HG03442 (cell line): Measurements from ENCODE around the gene RBBP4.
"Not testable (repeated sequence)": the region's sequence is repeated elsewhere in the genome, so short reads cannot be mapped to it uniquely, and the experiment has no call there.

Experiments used
- ATAC-seq: cut with Tn5 transposase; IDR thresholded peaks from one replicate; pipeline ENCODE4 v1.9.1; 2021; ENCODE audit warnings: mild to moderate bottlenecking, moderate library complexity; ENCODE audit not compliant: unreplicated experiment

RBBP4 gene

DNA sequence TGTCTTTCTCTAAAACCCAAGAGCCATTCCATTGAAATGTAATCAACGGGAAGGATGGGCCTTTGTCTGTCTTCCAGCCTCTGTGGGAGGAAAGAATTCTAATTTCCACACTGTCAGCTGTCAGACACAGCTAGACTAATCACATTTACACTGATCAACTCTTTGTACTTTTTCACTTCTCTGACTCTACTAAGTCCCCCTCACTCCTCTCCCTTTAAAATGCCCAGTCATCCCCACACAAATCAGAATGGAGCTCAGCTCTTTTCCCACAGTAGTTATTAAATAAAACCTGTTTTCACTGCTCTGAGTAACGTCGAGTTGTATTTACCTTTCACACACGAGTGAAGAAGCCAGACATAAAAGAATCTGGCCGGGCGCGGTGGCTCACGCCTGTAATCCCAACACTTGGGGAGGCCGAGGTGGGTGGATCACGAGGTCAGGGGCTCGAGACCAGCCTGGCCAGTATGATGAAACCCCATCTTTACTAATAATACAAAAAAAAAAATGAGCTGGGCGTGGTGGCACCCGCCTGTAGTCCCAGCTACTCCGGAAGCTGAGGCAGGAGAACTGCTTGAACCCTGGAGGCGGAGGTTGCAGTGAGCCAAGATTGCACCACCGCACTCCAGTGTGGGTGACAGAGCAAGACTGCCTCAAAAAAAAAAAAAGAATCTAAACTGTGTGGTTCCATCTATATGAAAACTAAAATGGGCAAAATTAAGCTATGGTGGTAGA lies 13.9 kb upstream of the RBBP4 start:
- no peak for ATAC-seq

DNA sequence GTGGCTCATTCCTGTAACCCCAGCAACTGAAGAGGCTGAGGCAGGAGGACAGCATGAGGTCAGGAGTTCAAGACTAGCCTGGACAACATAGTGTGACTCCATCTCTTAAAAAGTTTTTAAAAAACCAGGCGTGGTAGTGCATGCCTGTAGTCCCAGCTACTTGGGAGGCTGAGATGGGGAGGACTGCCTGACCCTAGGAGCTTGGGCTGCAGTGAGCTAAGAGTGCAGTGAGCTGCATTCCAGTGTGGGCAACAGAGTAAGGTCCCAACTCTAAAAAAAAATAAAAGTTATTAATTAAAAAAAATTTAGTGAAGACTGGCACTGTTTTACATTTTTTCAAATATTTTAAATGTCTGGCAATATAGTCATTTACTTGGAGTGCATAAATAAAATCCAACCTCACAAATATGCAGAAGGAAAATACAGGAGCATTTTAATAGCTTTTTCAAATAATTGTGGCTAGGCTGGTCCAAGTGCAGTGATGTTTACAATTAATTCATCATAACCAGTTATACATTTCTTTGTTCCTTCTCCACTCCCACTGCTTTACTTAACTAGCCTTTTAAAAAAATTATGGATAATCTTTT lies 11.4 kb upstream of the RBBP4 start:
- ATAC-seq: no peak

DNA sequence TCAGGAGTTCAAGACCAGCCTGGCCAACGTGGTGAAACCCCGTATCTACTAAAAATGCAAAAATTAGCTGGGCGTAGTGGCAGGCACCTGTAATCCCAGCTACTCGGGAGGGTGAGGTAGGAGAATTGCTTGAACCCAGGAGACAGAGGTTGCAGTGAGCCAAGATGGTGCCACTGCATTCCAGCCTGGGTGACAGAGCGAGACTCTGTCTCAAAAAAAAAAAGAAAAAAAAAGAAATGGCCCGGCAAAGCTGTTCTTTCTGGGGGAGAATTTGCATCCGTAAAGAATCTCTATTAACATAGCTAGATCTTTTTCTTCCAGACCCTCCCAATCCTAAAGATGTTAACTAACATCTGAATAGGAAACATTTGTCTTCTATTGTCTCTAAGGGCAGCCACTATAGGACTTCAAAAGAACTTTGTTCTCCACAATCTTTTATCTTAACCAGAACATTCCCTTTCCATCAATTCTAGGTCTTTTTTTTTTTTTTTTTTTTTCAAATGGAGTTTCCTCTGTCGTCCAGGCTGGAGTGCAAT lies 8.6 kb upstream of the RBBP4 start:
- ATAC-seq: not testable (repeated sequence)

DNA sequence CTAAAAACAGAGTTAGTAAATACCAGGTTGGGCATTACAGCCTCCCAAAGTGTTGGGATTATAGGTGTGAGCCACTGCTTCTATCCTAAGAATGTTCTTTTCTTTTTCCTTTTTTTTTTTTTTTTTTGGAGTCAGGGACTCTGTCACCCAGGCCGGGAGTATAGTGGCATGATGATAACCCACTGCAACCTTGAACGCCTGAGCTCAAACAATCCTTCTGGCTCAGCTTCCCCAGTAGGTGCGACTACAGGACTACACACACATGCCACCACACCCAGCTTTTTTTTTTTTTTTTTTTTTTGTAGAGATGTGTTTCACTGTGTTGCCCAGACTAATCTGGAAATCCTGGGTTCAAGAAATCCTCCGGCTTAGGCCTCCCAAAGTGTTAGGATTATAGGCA lies 6.6 kb upstream of the RBBP4 start:
- no peak for ATAC-seq

DNA sequence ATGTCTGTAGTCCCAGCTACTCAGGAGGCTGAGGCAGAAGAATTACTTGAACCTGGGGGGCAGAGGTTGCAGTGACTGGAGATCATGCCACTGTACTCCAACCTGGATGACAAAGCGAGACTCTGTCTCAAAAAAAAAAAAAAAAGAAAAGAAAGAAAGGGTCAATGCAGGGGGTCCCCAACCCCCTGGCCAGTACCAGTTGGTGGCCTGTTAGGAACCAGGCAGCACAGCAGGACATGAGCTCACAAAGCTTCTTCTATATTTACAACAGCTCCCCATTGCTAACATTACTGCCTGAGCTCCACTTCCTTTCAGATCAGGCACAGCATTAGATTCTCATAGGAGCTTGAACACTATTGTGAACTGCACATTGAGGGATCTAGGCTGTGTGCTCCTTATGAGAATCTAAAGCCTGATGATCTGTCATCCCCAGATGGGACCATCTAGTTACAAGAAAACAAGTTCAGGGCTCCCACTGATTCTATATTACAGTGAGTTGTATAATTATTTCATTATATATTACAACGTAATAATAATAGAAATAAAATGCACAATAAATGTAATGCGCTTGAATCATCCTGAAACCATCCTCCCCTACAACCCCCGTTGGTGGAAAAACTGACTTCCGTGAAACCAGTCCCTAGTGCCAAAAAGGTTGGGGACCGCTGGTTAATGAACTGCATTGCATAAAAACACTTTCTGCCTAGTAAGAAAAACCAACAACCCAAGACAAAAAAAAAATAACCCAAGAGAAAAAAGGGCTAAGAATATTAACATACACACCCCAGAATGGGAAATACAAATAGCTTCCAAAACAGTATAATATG lies 3.5 kb upstream of the RBBP4 start:
- no peak for ATAC-seq

DNA sequence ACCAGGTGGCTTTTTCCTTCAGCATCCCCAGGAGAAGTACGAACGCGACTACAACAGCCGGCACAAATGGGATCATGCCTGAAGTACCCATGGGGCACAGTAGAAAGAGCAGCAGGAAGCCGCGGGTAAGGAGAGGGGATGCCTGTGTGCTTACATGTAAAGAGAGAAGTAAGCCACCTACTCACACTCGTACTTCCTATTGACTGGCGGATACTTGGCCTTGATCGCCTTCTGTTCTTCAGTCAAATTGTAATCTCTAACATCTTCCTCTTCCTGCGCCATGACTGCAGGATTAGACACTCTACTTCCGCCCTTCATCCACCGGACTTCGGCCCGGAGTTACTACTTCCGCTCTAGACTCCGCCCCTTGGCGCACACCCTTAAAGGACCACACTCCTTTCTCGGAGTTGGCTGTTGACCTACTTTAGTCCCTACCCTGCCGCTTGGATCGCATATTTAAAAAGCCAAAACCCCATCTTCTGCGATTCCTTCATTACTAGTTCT lies 708 bp upstream of the RBBP4 start, which contains the start of gene ZBTB8OS:
Gene ZBTB8OS (minus strand): TSS at position 303 of the 504 bp plus-strand sequence. CDS start 21 bp downstream, at position 282.
- no peak for ATAC-seq

DNA sequence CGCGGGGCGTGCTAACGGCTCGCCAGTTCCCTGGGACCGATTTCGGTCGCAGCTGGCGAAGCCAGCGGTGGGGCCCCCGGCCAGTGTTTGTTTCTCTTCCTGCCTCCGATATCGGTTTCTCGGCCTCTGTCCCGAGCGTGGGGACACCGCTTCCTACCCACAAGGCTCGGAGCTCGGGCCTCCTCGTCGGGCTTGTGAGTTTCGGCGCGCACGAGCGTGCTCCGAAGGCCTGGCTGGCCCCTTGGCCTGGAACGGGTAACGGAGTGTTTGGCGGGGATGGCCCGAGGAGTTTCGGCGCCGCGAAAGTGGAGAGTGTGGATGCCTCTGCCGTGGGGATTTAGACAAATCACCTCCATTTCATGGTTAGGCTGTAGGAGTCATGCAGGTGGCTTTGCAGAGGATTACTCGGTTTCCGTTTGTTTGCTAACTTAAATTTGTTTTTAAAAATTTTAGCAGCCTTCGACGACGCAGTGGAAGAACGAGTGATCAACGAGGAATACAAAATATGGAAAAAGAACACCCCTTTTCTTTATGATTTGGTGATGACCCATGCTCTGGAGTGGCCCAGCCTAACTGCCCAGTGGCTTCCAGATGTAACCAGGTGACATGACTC lies 559 bp downstream of the RBBP4 start:
- ATAC-seq: no peak

DNA sequence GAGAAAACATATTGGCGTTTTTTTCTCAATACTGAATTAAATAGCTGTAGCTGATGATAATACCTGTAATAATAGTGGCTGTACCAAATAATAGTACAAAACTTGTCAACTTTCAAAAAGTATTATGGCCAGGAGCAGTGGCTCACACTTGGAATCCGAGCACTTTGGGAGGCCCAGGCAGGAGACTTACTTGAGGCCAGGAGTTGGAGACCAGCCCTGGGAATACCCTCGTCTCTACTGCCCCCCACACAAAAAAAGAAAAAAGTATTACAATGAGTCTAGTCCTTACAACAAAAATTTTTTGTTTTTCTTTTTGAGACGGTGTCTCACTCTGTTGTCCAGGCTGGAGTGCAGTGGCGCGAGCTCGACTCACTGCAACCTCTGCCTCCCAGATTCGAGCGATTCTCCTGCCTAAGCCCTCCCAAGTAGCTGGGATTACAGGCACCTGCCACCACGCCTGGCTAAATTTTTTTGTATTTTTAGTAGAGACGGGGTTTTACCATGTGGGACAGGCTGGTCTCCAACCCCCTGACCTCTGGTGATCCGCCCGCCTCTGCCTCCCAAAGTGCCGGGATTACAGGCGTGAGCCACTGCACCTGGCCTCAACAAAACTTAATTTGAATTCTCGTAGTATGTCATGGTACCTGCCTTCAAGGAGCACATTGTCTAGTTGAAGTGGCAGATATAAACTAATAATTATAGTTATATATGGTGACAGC lies 1.4 kb downstream of the RBBP4 start:
- ATAC-seq: no peak

DNA sequence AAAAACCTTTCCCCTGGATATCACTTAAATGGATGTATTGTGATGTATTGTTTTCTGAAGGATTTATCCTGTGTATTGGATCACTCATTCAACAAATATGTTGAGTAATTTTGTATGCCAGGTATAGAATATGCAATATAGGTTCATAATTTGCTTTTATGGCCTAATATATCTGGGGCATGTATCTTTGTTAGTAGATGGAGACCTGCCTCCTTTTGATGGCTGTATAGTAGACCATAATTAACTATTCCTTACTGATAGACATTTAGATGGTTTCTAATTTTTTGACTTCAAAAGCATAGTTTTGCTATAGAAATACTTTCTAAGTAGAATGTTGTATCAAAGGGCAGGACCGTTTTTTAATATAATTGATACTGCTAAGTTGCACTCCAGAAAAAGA lies 8.6 kb downstream of the RBBP4 start:
- ATAC-seq: no peak

DNA sequence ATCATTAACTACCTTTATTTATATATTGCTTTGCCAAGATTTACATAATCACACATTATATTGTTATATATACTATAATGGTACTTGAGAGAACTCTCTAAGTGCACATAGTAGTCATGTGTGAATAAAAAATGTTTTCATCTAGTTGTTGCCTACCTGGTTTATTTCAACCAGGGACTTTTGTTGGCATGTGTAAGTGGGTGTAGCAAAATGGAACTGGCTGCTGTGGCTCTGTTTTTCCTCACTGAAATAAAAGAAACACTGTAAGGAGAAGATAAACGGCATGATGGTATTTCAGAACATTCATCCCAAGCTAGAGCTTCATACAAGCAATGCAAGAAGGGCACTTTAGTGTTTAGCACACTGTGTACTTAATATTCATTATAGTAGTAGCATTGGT lies 14.9 kb downstream of the RBBP4 start:
- no peak for ATAC-seq

DNA sequence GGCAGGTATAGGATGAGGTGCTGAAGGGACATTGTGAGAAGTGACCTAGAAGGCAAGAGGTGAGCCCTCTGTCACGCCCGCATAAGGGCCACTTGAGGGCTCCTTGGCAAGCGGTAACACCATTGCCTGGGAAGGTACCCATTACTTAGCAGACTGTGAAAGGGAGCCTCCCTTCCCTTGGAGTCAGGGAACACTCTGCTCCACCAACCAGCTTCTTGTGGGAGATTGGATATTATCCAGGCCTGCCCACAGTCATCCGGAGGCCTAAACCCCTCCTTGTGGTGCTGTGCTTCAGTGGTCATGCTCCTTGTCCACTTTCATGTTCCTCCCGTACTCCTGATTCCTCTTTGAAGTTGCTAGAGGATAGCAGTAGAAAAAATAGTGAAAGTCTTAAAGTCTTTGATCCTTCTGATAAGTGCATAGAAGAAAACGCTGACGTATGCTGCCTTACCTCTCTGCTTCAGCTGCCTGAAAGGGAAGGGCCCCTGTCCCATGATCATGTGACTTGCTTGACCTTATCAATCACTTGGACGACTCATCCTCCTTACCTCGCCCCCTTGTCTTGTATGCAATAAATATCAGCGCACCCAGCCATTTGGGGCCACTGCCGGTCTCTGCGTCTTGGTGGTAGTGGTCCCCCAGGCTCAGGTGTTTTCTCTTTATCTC lies 16.0 kb downstream of the RBBP4 start:
- no peak for ATAC-seq

DNA sequence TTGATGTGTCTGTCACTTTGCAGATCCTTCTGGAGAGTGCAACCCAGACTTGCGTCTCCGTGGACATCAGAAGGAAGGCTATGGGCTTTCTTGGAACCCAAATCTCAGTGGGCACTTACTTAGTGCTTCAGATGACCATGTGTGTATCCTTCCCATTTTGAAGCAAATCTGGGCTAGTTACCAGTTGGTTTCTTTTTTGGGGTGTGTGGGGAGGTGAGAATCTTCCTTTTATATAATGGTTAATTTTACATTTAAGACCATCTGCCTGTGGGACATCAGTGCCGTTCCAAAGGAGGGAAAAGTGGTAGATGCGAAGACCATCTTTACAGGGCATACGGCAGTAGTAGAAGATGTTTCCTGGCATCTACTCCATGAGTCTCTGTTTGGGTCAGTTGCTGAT lies 17.7 kb downstream of the RBBP4 start:
- ATAC-seq: not testable (repeated sequence)

DNA sequence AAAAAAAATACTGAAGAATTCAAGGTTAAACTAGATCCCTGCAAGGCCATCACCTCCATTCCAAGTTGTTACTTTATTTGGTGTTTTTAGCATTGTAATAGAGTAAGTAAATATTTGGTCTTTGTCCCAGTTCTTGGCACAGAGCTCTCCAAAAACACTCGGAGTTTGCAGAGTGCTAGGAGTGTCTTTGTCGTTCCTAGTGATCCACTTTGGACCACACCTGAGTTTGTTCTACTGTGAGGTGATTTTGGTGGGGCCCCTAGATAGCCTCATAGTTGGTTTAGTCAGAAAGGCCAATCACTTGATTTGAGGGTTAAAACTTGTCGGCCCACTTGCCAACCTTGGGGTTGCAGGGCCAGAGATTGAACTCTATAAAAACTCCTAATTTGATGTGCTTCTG lies 25.9 kb downstream of the RBBP4 start:
- no peak for ATAC-seq

DNA sequence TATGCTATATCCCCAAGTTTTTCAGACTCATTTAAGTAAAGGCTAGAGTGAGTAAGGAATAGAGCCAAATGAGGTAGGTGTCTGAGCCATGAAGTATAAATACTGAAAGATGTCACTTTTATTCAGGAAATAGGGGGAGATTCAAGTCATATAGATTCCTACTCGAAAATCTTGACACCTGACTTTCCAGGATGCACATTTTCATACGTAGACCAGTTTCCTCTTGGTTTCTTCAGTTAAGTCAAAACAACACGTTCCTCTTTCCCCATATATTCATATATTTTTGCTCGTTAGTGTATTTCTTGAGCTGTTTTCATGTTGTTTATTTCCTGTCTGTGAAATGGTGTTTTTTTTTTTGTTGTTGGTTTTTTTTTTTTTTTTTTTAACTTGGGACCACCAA lies 29.0 kb downstream of the RBBP4 start:
- ATAC-seq: not testable (repeated sequence)

DNA sequence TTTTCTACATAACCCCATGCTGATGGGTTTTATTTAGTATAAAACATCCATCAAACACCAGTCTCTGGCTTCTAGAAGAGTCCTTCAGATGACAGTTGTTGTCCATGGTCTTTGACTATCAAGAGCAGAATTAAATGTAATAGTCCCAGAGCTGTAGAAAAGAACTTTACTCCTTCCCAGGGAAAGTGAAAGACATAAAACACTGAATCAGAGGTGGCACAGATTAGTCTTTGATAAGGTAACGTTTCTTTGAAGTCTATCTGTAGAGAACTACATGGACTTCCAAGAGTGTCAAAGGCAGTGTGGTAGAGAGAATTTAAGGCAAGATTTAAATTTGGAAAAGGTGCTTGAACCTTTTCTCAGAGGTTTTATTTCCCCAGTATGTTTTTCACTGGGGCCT lies 29.6 kb downstream of the RBBP4 start:
- ATAC-seq: no peak

DNA sequence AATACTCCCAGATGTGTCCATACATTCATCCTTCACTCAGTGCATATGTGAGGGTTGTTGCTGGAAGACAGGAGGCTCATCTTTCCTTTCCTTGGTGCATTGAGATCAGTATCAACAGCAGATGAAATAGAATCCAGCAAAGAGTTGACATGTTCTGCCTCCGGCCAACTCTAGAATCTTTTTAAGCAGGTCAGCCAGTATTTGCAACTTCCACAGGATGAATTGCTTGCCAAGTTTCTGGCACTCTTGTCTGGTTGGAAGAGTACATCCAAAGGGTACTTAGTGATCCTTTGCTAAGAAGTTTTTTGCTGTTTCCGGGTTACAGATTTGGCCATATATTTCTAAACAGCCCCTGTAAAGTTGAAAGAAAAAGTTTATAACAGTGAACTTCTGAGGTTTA lies 30.5 kb downstream of the RBBP4 start:
- no peak for ATAC-seq

DNA sequence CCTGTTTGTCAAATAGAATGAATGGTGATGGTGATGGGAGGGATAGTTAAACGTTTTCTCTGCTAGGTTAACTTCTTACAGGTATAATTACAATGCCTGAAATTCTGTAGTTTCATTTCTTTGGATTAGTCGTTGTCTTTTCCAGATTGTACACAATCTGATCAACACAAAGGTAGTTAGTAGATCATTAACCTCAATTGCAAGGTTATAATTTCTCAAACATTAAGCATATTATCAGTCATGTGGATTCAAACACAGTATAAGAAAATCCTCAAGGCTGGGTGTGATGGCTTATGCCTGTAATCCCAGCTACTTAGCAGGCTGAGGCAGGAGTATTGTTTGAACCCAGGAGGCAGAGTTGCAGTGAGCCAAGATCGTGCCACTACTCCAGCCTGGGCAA lies 31.0 kb downstream of the RBBP4 start:
- no peak for ATAC-seq

DNA sequence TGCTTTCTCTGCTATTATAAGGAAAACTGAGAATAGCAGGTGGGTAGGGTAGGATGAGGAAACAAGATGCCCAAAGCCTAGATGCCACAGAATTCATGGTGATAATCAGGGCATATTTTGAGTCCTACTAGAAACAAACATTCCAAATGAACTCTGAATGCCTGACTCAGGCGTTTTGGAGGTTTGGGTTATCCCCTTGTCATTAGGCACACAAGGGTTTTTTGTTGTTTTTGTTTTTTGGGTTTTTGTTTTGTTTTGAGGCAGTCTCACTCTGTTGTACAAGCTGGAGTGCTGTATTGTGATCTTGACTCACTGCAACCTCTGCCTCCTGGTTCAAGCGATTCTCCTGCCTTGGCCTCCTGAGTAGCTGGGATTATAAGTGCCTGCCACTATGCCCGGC lies 32.4 kb downstream of the RBBP4 start:
- ATAC-seq: no peak

DNA sequence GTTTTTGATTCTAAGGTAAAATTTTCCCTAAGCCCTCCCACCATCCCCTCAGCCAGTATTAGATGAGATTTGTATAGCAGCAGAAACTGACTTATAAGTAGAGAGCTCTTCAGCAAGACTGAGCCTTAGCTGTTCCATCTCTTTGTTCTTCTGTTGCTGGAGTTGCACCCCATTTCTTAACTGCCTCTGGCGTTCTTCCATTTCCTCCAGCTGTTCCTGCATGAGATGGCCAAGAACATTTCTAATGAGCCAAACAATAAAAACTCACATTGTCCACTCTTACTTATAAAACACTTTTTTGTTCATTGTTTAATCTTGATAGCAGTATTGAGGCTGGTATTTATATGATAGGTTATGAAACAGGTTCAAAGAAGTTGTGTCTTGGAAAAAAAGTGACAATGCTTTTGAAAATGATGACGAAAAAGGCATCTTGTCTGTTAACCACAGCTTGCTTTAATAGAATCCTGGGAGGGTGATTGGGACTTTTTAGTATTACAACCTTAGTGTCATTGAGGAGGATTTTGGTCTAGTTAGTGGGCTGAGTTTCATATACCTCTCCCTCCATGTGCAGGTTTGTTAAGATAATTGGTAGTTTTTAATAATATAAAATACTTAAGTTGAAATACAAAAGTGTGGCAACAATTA lies 33.3 kb downstream of the RBBP4 start:
- ATAC-seq: no peak
